ENCODE results near the gene MUC2.

Gene MUC2

DNA sequence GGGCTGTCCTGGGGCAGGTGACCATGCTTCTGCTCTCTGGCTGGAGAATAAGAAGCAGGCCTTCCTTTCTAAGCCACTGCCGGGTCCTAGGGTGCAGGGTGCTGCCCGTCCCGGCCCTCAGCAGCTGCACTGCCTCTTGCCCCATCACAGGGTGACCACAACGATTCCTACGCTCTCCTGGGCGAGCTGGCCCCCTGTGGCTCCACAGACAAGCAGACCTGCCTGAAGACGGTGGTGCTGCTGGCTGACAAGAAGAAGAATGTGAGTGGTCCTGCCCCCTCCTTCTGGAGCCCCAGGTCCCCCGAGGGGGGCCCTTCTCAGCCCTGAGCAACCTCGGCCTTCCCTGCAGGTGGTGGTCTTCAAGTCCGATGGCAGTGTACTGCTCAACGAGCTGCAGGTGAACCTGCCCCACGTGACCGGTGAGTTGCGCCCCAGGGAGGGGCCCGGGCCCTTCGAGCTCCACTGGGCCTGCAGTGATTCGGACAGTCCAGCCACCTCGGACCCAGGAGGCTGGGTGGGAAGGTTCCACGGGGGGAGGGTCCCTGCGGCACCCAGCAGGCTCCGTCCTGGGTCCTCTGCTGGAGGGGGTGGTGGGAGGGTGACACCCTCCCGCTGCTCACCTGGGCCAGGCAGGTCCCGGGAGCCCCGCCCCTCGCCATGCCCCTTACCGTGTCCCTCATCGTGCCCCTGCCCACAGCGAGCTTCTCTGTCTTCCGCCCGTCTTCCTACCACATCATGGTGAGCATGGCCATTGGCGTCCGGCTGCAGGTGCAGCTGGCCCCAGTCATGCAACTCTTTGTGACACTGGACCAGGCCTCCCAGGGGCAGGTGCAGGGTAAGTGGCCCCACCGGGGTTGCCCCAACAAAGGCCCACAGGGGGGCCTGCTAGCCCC is 8.3 kb downstream of the MUC2 start:
- H3K27me3 Mint-ChIP-seq = no peaks in the 10 kb centered on the region
- H3K4me1 Mint-ChIP-seq = no peaks in the 10 kb centered on the region
- no peak for ATAC-seq
- H3K4me3 Mint-ChIP-seq = no peak overlapping the region
- H3K9me3 Mint-ChIP-seq = no peaks in the 10 kb centered on the region
- H3K27ac Mint-ChIP-seq = no peak overlapping the region
- H3K36me3 Mint-ChIP-seq (ENCODE audit: low read depth) = no peaks in the 10 kb centered on the region
- no peak for DNase-seq

DNA sequence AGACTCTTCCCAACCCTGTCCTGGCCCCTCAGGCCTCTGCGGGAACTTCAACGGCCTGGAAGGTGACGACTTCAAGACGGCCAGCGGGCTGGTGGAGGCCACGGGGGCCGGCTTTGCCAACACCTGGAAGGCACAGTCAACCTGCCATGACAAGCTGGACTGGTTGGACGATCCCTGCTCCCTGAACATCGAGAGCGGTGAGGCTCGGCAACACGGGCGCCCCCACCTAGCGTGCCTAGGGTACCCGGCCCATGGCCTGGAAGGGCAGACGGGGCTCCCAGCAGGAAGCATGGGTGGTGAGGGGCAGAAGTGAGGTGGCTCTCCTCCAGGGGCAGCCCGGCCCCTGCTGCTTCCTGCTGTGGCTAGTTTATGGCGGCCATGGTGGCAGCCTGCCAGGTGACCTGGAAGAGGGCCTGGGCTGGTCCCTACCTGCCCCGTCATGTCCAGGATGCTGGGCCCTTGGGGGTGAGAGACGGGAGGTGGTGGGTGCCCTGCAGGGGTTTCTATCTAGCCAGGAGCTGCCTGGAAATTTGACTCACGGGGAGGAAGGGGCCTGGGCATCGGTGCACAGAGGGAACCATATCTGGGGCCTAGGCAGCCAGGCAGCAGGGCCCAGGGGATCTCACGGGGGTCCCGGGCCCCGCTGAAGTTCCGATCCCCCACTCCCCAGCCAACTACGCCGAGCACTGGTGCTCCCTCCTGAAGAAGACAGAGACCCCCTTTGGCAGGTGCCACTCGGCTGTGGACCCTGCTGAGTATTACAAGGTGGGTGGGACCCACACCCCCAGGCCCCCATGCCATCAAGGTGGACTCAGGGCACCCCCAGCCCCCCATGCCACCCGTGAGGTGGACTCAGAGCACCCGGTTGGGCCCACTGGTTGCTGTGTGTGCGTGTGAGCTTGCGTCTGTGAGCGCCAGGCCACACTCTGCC is 9.2 kb downstream of the MUC2 start:
- H3K4me1 Mint-ChIP-seq = no peaks in the 10 kb centered on the region
- no peaks in the 10 kb centered on the region for H3K9me3 Mint-ChIP-seq
- DNase-seq (no peak), ATAC-seq (no peak)
- H3K27ac Mint-ChIP-seq = no peak overlapping the region
- H3K36me3 Mint-ChIP-seq (ENCODE audit: low read depth) = no peaks in the 10 kb centered on the region
- no peak overlapping the region for H3K4me3 Mint-ChIP-seq
- H3K27me3 Mint-ChIP-seq = no peaks in the 10 kb centered on the region

DNA sequence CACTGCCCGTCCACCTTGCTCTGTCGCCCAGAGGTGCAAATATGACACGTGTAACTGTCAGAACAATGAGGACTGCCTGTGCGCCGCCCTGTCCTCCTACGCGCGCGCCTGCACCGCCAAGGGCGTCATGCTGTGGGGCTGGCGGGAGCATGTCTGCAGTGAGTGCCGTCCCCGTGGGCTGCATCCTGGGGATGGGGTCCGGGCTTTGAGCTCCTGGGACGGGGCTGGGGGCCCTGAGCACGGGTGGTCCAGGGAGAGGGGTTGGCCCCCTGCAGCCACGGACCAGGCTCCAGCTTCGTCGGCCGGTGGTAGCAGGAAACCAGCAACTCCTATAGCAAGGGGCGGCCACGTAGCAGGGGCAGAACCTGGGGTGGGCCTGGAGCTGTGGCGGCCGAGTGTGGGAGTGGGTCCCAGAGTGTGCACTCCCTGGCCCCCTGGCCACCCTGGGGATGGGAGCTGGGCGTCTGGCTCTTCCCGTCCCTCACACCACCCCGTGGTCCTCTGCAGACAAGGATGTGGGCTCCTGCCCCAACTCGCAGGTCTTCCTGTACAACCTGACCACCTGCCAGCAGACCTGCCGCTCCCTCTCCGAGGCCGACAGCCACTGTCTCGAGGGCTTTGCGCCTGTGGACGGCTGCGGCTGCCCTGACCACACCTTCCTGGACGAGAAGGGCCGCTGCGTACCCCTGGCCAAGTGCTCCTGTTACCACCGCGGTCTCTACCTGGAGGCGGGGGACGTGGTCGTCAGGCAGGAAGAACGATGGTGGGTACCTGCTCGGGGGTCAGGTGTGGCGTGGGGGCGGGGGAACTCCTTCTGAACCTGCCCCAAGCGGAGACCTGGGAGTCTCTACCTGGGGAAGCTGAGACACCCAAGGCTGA is 10.1 kb downstream of the MUC2 start:
- H3K27ac Mint-ChIP-seq = no peak overlapping the region
- no peaks in the 10 kb centered on the region for H3K27me3 Mint-ChIP-seq
- DNase-seq (no peak), ATAC-seq (no peak)
- H3K4me3 Mint-ChIP-seq = no peak overlapping the region
- H3K4me1 Mint-ChIP-seq = no peaks in the 10 kb centered on the region
- no peaks in the 10 kb centered on the region for H3K9me3 Mint-ChIP-seq
- no peaks in the 10 kb centered on the region for H3K36me3 Mint-ChIP-seq (ENCODE audit: low read depth)

- no peak overlapping the region for H3K4me3 Mint-ChIP-seq
- H3K36me3 Mint-ChIP-seq (ENCODE audit: low read depth) = no peaks in the 10 kb centered on the region
- H3K9me3 Mint-ChIP-seq = no peaks in the 10 kb centered on the region
- no peaks in the 10 kb centered on the region for H3K4me1 Mint-ChIP-seq
- no peak for ATAC-seq
- H3K27me3 Mint-ChIP-seq = no peaks in the 10 kb centered on the region
- DNase-seq = no peak
- H3K27ac Mint-ChIP-seq = no peak overlapping the region
These were observed 10.9 kb downstream of the MUC2 start for GRCh38 chr11:1085440-1086170.

DNA sequence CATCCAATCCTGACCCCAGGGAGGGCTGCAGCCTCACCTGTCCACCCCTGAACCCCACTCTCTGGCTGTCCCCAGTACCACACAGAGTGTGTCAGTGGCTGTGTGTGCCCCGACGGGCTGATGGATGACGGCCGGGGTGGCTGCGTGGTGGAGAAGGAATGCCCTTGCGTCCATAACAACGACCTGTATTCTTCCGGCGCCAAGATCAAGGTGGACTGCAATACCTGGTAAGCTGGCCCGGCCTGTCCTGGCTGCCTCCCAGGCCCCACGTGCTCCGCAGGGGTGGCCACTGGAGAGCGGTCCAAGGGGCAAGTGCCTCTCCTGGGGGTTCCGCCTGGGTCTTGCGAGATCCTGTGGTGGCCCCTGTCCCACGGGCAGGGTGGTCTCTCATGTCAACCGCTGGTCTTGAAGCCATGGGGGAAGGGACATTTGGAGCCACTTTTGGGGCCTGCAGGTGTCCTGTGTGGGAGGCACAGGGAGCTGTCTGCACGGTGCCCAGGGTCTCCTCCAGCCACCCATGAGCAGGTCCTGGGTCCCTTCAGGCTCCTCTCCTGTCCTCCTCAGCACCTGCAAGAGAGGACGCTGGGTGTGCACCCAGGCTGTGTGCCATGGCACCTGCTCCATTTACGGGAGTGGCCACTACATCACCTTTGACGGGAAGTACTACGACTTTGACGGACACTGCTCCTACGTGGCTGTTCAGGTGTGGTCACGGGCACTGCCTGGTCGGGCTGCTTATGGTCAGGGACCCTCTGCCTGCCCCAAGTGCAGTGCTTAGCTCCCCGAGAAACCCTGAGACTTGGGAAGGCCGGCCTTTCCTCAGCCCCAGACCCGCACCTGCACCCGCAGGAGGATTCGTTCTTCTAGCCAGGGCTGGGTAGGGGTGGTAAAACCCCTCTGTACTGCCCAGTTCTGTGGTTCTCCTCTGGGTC is 11.8 kb downstream of the MUC2 start:
- ATAC-seq = no peak
- no peak overlapping the region for H3K27ac Mint-ChIP-seq
- no peak for DNase-seq
- H3K4me1 Mint-ChIP-seq = no peaks in the 10 kb centered on the region
- H3K9me3 Mint-ChIP-seq = no peaks in the 10 kb centered on the region
- no peaks in the 10 kb centered on the region for H3K27me3 Mint-ChIP-seq
- H3K4me3 Mint-ChIP-seq = no peak overlapping the region
- no peaks in the 10 kb centered on the region for H3K36me3 Mint-ChIP-seq (ENCODE audit: low read depth)

DNA sequence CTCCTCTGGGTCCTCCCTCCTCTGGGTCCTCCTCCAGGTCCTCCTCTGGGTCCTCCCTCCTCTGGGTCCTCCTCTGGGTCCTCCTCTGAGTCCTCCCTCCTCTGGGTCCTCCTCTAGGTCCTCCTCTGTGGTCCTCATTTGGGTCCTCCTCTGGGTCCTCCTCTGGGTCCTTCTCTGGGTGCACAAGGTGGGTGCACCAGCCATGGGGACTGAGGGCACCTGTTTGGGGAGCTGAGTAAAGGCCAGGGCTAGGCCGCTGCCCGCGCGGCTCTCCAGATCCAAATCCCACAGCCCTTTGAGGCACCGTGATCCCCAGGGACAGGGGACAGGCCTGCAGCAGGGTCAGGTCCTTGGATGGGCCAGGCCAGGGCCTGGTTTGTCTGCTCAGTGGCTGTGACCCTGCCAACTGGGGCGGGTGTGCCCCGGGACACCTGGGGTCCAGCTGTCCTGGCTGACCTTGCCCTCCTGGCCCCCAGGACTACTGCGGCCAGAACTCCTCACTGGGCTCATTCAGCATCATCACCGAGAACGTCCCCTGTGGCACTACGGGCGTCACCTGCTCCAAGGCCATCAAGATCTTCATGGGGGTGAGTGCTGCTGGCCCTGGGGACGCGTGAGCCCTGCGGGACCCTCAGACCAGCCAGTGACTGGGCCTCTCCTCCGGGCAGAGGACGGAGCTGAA is 12.7 kb downstream of the MUC2 start:
- no peak for ATAC-seq
- Mint-ChIP-seq H3K9me3 (no peaks in the 10 kb centered on the region), H3K27me3 (no peaks in the 10 kb centered on the region), H3K4me3 (no peak overlapping the region), H3K27ac (no peak overlapping the region), H3K4me1 (no peaks in the 10 kb centered on the region), H3K36me3 (ENCODE audit: low read depth) (no peaks in the 10 kb centered on the region)
- DNase-seq = no peak

DNA sequence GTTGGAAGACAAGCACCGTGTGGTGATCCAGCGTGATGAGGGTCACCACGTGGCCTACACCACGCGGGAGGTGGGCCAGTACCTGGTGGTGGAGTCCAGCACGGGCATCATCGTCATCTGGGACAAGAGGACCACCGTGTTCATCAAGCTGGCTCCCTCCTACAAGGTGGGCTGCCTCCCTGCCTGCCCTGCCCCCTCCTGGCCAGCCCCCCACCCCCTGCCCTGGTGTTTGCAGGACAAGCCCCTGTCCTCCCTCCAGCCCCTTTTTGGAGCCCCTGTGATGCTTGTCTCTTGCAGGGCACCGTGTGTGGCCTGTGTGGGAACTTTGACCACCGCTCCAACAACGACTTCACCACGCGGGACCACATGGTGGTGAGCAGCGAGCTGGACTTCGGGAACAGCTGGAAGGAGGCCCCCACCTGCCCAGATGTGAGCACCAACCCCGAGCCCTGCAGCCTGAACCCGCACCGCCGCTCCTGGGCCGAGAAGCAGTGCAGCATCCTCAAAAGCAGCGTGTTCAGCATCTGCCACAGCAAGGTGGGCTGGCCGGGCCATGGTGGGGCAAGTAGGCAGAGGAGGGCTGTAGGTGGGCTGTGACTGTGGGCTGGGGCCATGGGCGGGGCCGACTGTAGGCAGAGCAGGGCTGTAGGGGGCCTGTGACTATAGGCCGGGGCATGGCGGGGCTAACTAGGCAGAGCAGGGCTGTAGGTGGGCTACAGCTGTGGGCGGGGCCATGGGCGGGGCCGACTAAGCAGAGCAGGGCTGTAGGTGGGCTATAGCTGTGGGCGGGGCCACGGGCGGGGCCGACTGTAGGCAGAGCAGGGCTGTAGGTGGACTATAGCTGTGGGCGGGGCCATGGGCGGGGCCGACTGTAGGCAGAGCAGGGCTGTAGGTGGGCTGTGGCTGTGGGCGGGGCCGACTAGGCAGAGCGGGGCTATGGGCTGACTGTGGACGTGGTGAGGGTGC is 13.6 kb downstream of the MUC2 start:
- H3K27me3 Mint-ChIP-seq = no peaks in the 10 kb centered on the region
- no peaks in the 10 kb centered on the region for H3K4me1 Mint-ChIP-seq
- DNase-seq (no peak), ATAC-seq (no peak)
- no peak overlapping the region for H3K27ac Mint-ChIP-seq
- H3K9me3 Mint-ChIP-seq = no peaks in the 10 kb centered on the region
- no peaks in the 10 kb centered on the region for H3K36me3 Mint-ChIP-seq (ENCODE audit: low read depth)
- no peak overlapping the region for H3K4me3 Mint-ChIP-seq

DNA sequence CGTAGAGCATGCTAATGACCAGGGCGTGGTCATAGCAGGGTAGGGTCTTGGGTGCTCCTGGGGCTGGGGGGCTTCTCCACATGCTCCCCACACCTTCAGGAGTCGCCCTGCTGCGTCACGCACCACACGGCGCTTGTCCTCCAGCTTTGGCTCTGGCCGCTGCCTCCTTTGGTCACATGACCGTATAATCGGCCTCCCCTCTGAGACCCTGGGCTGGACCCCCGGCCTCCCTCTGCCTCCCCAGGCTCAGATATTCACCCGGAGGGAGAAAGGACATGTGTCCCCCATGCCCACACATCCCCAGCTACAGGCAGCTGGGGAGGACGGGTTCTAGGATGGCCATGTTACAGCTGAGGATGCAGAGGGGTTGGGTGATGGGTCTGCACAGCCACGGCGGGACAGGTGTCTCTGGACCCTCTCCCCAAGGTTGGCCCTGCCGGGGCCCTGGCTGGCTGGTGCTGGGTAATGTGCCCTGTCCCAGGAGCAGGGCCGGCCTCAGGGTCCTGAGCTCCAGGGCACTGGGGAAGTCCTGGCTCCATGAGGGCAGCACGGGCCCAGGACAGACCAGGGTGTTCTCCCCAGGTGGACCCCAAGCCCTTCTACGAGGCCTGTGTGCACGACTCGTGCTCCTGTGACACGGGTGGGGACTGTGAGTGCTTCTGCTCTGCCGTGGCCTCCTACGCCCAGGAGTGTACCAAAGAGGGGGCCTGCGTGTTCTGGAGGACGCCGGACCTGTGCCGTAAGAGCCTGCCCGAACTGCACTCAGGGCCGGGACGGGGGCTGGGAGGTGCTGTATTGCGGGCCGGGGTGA is 14.5 kb downstream of the MUC2 start:
- H3K4me1 Mint-ChIP-seq = no peaks in the 10 kb centered on the region
- no peak overlapping the region for H3K27ac Mint-ChIP-seq
- DNase-seq (no peak), ATAC-seq (no peak)
- no peaks in the 10 kb centered on the region for H3K36me3 Mint-ChIP-seq (ENCODE audit: low read depth)
- H3K27me3 Mint-ChIP-seq = no peaks in the 10 kb centered on the region
- H3K4me3 Mint-ChIP-seq = no peak overlapping the region
- H3K9me3 Mint-ChIP-seq = no peaks in the 10 kb centered on the region

DNA sequence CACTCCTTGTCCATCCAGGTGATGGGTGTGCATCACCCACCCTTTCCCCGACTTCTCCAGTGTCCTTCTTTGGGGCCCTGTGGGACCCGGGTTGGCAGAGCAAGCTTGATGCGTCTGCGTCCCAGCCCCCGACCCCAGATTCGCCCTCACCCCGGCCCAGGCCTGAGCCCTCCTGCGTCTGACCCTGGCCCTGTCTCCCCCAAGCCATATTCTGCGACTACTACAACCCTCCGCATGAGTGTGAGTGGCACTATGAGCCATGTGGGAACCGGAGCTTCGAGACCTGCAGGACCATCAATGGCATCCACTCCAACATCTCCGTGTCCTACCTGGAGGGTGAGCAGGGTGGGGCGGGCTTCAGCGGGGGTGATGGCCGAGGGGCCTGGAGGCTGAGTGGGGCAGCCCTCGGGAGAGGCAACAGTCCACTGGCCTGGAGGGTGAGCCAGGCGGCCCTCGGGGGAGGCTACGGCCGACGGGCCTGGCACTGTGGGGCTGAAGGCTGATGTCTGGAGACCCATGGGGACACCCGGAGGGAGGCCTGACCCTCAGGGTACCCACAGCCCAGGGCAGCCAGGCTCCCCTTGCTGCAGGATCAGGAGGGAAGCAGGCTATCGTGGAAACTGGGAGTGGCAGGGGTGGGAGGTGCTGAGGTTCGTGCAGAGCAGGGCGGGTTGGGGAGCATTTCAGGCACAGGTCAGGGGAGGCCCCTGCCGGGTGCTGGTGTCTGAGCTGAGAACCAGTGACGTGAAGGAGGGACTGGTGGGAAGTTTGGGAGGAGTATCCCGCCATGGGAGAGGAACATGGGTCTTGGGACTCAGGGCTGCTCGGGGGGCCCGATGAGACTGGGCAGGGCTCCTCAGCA is 15.3 kb downstream of the MUC2 start:
- Mint-ChIP-seq H3K9me3 (peaks cover 2% of the 10 kb centered on the region), H3K4me1 (no peaks in the 10 kb centered on the region), H3K27me3 (no peaks in the 10 kb centered on the region), H3K27ac (no peak overlapping the region), H3K36me3 (ENCODE audit: low read depth) (no peaks in the 10 kb centered on the region), H3K4me3 (no peak overlapping the region)
- ATAC-seq (no peak), DNase-seq (no peak)

DNA sequence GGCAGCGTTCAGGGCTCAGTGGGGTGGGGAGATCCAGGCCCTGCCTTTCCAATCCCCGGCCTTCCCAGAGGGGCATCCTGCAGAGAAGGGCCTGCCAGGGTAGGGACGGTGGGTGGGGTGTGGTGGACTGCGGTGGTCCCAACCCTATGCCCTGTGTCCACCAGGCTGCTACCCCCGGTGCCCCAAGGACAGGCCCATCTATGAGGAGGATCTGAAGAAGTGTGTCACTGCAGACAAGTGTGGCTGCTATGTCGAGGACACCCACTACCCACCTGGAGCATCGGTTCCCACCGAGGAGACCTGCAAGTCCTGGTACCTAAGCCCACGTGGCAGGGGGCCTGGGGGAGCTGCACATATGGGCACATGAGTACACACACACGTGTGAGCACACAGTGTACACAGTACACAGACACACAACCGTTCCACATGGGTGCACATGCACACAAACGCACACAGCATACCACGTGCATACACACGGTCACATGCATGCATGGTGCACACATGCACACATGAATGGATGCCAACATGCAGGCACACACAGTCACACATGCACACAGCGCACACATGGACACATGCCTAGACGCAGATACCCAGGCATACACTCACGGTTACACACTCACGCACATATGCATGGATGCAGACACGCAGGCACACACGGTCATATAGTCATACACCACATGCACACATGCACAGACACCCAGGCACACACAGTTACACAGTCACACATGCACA is 16.1 kb downstream of the MUC2 start:
- DNase-seq (no peak), ATAC-seq (no peak)
- Mint-ChIP-seq H3K27ac (no peak overlapping the region), H3K27me3 (no peaks in the 10 kb centered on the region), H3K4me3 (no peak overlapping the region), H3K4me1 (no peaks in the 10 kb centered on the region), H3K36me3 (ENCODE audit: low read depth) (no peaks in the 10 kb centered on the region), H3K9me3 (peaks cover 4% of the 10 kb centered on the region)
